Measurements from ENCODE around the gene TAF4B.
"Not testable (repeated sequence)": the region's sequence is repeated elsewhere in the genome, so short reads cannot be mapped to it uniquely, and the experiment has no call there.

TAF4B gene

GRCh38 chr18:26312199-26312598 is 86.0 kb downstream of the TAF4B start:
- no peak for DNase-seq

DNA sequence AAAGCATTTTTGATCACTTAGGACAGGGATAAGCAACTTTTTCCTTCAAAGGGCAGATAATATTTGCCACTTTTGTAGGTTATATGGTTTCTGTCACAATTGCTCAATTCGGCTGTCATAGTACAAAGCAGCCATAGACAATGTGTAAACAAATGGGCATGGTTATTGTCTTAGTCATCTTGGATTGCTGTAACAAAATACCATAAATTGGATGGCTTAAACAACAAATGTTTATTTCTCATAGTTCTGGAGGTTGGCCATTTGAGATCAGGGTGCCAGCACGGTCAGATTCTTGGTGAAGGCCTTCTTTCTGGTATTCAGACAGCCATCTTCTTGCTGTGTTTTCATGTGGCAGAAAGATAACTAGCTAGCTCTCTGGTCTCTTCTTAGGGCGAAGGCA is 91.2 kb downstream of the TAF4B start:
- DNase-seq = peak; percentile 57

DNA sequence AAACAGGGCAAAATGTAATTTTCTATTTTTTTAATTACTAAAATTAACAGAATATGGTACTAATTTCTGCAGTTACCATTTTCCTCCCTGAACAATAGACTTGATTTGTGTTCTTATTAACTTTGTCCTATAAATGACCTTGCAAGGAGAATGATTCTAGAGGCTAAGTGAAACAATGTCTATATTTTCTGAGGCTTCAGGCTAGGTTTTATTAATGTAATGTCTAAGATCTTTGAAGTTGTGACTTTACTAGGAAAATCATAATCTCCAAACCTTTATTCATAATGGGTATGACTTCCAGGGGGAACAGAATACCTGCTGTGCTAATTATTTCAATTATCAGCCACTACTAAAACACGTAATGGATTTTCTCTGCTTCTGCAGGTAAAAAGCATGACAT is 94.4 kb downstream of the TAF4B start:
- no peak for DNase-seq

DNA sequence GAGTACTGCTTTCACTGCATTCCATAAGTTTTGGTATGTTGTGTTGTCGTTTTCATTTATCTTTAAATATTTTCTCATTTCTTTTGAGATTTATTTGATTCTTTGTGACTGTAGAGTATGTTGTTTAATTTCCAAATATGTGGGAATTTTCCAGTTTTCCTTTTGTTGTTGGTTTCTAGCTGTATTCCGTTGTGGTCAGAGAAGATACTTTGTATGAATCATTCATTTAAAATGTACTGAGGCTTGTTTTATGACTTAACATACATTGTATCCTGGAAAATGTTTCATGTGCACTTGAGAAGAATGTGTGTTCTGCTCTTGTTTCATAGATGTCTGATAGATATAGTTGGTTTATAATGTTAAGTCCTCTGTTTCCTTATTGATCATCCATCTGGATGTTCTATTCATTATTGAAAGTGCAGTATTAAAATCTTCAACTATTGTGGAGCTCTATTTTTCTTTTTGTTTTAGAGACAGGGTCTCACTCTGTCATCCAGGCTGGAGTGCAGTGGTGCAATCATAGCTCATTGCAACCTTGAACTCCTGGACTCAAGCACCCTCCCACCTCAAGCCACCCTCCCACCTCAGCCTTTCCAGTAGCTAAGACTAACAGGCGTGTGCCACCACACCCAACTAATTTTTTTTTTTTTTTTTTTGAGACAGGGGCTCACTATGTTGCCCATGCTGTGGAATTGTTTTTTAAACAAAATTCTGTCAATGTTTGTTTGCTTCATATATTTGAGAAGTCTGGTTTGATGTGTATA is 96.8 kb downstream of the TAF4B start:
- peak; percentile 77 for DNase-seq

GRCh38 chr18:26325771-26326170 is 99.5 kb downstream of the TAF4B start:
- DNase-seq = no peak

GRCh38 chr18:26327062-26327461 is 100.8 kb downstream of the TAF4B start:
- peak; percentile 1 for DNase-seq

- no peak for DNase-seq
These were observed 106.7 kb downstream of the TAF4B start for GRCh38 chr18:26332991-26333390.

- DNase-seq = no peak
These were observed 108.9 kb downstream of the TAF4B start for GRCh38 chr18:26335156-26335555.

DNA sequence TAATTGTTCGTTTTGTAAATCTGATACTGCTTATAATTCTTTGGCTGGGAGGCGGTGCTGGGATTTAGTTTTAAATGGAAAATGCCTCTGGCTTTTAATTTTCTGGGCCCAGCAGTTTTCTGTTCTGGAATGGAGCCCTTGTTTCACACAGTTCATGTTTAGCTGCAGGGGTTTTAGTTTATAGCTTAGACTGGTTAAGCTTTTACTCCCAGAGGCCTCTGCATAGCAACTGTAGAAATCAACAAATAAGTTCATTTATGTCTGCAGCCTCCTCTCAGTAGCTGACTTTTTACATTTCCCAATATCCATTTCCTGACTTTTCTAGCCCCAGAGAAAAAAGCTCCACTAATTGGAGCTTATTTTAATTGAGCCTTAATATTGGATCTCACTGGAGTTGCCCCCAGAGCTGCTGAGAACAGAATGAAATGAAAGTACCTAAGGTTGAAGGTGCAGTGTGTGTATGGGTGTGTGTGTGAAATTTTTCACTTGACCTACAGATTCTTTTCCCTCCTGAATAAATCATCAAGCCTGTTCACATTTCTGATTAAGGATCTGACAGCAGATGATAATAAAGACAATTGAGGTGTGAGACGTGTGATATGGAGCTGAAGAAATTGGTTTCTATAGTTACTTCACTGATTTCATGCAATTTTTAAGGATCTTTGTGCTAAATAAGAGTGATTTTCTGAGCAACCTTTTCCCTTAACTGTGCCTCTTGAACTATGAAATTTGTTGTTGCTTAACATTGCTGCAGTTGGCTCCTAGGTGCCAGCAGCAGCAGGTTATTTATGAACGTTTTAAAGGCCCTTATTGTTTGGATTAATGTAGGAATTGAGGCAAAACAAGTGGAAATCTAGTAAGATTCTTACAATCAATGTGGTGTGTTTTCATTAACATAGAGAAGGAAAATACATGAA is 109.6 kb downstream of the TAF4B start:
- no peak for DNase-seq

GRCh38 chr18:26336572-26336971 is 110.3 kb downstream of the TAF4B start:
- no peak for DNase-seq

- no peak for DNase-seq
These were observed 116.4 kb downstream of the TAF4B start for GRCh38 chr18:26342646-26343045.

GRCh38 chr18:26350961-26351360 is 124.7 kb downstream of the TAF4B start:
- no peak for DNase-seq

GRCh38 chr18:26356045-26356785 is 130.0 kb downstream of the TAF4B start:
- no peak for DNase-seq

DNA sequence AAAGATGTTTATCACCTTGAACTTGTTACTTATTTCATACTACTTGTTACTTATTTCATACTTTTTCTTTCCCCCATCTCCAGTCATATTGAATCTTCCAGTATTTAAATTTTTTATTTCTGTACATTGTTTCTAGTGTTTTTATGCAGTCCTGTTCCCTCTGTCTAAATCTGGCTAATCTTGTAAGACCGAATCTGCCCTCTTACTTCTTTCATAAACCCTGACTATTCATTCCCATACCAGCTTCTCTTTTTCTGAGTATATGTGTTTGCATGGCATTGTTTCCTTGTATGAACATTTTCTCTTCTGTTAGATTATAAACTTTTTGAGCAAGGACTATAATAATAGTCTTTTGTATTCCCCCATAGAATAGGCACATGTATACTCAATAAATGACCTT is 131.7 kb downstream of the TAF4B start:
- DNase-seq = no peak

DNA sequence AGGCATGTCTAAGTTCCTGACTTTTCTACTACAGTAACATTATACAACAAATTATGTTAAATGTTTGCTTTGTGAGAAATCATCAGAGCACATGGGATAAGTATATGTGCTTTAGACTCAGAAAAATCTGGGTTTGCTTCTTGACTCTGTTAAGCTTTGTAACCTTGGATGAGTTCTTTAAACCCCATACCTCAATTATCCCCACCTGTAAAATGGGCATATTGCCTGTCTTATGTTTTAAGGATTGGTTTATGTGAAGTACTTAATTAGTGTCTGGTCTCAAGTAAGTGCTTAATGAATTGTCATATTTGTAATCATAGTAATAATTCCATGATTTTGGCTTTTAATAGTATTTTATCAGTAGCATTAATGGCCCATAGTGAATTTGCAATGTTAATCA is 135.8 kb downstream of the TAF4B start:
- no peak for DNase-seq

GRCh38 chr18:26367425-26367824 is 141.2 kb downstream of the TAF4B start:
- no peak for DNase-seq

- DNase-seq = no peak
These were observed 143.8 kb downstream of the TAF4B start for GRCh38 chr18:26370037-26370436.

DNA sequence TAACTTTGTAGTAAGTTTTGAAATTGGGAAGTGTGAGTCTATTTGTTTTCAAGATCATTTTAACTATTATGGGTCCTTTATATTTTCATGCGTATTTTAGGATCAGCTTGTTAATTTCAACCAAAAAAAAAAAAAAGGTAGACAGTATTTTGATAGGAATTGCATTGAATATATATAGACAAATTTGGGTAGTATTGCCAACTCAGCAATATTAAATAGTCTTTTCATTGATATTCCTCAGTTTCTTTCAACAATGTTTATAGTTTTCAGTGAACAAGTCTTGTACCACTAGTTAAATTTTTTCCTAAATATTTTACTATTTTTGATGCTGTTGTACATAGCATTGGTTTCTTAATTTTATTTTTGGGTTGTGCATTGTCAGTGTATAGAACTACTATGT is 149.9 kb downstream of the TAF4B start:
- no peak for DNase-seq

- no peak for DNase-seq
These were observed 152.5 kb downstream of the TAF4B start for GRCh38 chr18:26378701-26379100.

DNA sequence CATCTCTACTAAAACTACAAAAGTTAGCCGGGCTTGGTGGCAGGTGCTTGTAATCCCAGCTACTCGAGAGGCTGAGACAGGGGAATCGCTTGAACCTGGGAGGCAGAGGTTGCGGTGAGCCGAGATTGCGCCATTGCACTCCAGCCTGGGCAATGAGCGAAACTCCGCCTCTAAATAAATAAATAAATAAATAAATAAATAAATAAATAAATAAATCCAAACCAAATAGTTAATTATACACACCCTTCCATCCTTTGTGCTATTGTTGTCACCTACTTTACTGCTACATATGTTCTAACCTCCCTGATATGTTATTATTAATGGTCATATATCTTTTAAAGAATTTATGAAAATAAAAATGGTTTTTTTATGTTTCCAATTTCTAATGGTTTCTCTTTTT is 155.3 kb downstream of the TAF4B start:
- DNase-seq = not testable (repeated sequence)

- DNase-seq = peak; percentile 59
These were observed 157.4 kb downstream of the TAF4B start for GRCh38 chr18:26383454-26384270.

DNA sequence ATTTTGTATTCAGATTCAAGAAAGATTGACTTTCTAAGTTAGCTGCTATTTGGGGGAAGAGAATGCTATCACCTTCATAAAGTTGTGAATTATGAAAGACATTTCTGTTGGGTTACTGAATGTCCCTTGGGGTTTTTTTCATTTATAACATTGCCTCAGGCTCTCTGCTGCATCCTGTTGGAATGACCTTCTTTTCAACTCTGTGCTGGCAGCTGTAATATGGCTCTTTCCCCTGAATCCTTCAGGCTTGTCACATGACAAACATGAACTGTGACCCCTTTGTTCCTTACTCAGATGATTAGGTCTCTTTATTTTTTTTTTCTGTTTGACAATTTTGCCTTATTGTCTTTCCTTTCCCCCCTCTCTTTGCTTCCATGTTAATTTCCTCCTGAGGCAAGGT is 159.8 kb downstream of the TAF4B start:
- peak; percentile 66 for DNase-seq

Data from HCEC 1CT (cell line).